ENCODE measurements around the gene PALS1.

PALS1 gene

DNA sequence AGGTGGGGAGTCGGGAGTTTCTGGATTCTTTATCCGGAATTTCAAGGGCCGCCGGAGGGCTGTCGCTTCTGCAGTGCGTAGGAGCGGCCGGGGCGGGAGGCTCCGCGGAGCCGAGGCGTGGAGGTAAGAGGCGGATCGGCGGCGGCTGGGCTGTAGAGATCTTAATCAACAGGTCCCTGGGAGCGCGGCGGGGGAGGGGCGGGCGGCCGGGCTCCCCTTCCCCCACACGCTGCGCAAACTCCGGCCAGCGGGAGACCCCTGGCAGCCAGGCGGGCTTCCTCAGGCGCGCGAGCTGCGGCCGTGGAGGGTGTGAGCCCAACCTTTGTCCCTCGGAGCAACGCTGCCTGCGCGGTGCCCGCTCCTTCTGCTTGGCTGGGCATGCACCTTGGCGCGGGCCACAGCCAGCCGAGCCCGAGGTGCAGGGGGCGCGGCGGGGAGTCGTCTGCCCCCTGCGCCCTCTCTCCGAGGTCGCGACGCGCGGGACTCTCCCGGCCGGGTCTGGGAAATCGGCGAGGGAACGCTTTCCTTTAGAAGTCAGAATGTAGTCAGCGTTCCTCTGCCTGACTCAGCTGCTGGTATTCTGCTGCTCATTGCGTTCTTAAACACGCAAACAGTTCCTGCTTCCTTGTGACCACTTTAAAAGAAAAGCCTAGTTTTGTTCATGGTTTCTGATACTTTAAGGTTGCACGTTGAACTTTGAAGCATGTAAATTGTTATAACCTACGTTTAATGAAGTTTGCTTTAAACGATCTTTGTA is at the start of gene PALS1:
Gene PALS1 (plus strand): TSS at position 25 of the 757 bp plus-strand sequence. CDS start 37,736 bp downstream, outside the sequence.
- TF ChIP-seq Cebpa-rat (IDR thresholded peaks at IDR 0.05): no peak
- no peaks in the 10 kb centered on the region for H3K27me3 ChIP-seq
- peak within 1 kb of the TSS; percentile 74 to 91 (median 86) for H3K27ac ChIP-seq
- H3K36me3 ChIP-seq: no peaks in the 10 kb centered on the region
- H3K9ac ChIP-seq: peak within 1 kb of the TSS; percentile 82 to 94 (median 88)
- peaks cover 0 to 24% (median 9%) of the 10 kb centered on the region in 11 experiments; a peak in 7 of 22 replicates for H4K20me1 ChIP-seq
- peak within 1 kb of the TSS; percentile 82 to 96 (median 89) for H3K4me2 ChIP-seq
- H3K4me1 ChIP-seq: peaks cover 9 to 20% (median 16%) of the 10 kb centered on the region in 10 experiments
- peak within 1 kb of the TSS; percentile 77 to 96 (median 86) for H3K4me3 ChIP-seq
- no peaks in the 10 kb centered on the region for H3K9me3 ChIP-seq (replicated peaks in 1 of 11)

DNA sequence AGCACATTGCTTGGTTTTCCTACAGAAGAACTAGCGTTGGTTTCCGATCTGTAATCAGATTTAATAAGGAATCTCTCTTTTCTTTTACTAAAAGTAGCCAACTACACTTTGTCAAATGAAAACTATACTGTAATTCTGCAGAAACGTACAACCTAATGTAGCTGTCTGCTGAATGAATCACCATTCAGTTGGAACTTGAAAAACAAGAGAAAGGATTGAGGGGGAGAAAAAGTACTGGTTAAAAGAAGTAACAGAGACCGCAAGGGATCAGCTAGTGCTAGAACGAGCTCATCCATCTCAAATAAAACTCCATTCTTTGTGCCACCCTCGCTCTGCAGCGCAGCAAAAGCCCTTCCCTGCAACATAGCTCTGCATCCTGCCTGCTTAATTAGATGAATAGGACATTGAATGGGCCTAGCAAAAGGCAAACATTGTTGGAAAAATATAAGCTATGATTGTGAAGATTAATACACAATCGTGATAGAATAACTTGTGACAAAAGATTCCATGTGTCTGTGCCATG is 49.4 kb upstream of the PALS1 start:
- Histone ChIP-seq H3K27ac (no peak overlapping the region), H3K4me1 (peaks cover 0 to 8% (median 0%) of the 10 kb centered on the region in 10 experiments; a peak in 5 of 20 replicates), H3K36me3 (no peaks in the 10 kb centered on the region), H3K9ac (no peak overlapping the region), H3K9me3 (replicated peaks in 1 of 11) (no peaks in the 10 kb centered on the region), H3K27me3 (no peaks in the 10 kb centered on the region), H3K4me2 (no peak overlapping the region), H4K20me1 (no peaks in the 10 kb centered on the region), H3K4me3 (no peak overlapping the region)
- no peak for TF ChIP-seq Cebpa-rat (IDR thresholded peaks at IDR 0.05)

DNA sequence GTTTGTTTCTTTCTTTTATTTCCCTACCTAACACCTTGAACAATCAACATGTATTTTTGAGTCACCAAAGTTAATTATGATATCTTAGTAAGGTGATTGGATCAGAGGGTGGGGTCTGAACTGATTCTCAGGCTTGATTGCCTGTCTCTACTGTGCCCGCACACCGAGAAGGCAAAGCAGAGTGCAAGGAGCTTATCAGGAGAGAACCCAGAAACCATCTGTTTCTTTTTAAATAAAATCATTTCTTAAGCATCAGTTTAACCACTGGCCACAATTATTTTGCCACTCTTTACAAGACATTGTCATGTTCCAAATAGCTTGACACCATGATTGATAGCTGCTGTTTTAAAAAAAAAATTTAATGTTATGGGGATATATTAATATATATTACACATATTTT is 48.9 kb upstream of the PALS1 start:
- H3K36me3 ChIP-seq: no peaks in the 10 kb centered on the region
- no peaks in the 10 kb centered on the region for H3K9me3 ChIP-seq (replicated peaks in 1 of 11)
- H3K4me1 ChIP-seq: peaks cover 0 to 8% (median 0%) of the 10 kb centered on the region in 10 experiments; a peak in 5 of 20 replicates
- no peaks in the 10 kb centered on the region for H4K20me1 ChIP-seq
- no peak overlapping the region for H3K9ac ChIP-seq
- no peak overlapping the region for H3K4me3 ChIP-seq
- no peak overlapping the region for H3K4me2 ChIP-seq
- H3K27me3 ChIP-seq: no peaks in the 10 kb centered on the region
- no peak overlapping the region for H3K27ac ChIP-seq
- no peak for TF ChIP-seq Cebpa-rat (IDR thresholded peaks at IDR 0.05)

DNA sequence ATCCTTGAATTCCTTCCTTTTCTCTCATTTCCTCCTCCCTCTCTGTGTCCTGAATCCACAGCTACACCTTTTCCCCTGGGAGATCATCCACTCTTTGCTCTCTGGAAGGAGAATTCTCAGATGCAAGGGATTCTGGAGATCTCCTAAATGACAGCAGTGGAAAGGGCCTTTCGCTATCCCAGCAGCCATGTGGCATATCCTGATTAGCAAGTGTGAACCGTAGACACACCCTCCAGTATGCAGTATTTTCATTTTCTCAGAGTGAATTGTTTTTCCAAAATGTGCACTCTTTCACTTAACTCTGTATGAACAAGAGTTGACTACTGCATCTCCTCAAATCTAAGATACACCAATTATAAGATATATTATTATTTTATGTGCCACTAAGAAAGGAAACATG is 46.0 kb upstream of the PALS1 start:
- H3K27ac ChIP-seq: no peak overlapping the region

DNA sequence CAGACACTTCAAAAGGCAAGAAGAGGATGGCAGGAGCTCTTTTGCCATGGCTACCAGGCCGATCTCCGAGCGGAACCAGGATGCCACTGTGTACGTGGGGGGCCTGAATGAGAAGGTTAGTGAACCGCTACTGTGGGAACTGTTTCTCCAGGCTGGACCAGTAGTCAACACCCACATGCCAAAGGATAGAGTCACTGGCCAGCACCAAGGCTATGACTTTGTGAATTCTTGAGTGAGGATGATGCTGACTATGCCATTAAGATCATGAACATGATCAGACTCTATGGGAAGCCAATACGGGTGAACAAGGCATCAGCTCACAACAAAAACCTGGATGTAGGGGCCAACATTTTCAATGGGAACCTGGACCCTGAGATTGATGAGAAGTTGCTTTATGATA is 42.2 kb upstream of the PALS1 start:
- Histone ChIP-seq H3K4me2 (no peak overlapping the region), H3K4me3 (no peak overlapping the region), H3K9me3 (replicated peaks in 1 of 11) (no peaks in the 10 kb centered on the region), H3K9ac (no peak overlapping the region), H3K4me1 (no peaks in the 10 kb centered on the region), H3K27me3 (no peaks in the 10 kb centered on the region), H3K27ac (no peak overlapping the region), H3K36me3 (no peaks in the 10 kb centered on the region), H4K20me1 (no peaks in the 10 kb centered on the region)
- TF ChIP-seq Cebpa-rat (IDR thresholded peaks at IDR 0.05): no peak

More for the DNA sequence above, 46.0 kb upstream of the PALS1 start:
- Histone ChIP-seq H3K4me3 (no peak overlapping the region), H3K9me3 (replicated peaks in 1 of 11) (no peaks in the 10 kb centered on the region), H3K9ac (no peak overlapping the region), H3K27me3 (no peaks in the 10 kb centered on the region), H3K4me1 (no peaks in the 10 kb centered on the region), H4K20me1 (no peaks in the 10 kb centered on the region), H3K36me3 (no peaks in the 10 kb centered on the region), H3K4me2 (no peak overlapping the region)
- no peak for TF ChIP-seq Cebpa-rat (IDR thresholded peaks at IDR 0.05)

DNA sequence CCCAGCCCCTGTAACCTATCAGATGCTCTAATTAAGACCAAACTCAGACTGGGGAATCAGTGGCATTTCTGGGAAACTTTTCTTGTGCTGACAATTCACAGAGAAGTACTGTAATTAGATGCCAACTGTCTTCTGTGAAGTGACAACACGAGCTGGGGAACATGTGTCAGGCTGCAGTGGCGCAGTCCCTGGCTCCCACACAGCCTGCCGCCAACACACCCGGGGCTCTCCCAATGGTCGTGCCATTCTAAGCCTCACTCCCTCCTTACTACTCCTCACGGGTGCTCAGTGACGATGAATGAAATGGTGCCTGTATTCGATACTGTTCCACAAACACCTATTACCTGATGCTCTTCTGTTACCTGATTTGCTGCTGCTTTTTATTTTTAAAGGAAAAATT is 33.4 kb upstream of the PALS1 start:
- no peaks in the 10 kb centered on the region for H3K27me3 ChIP-seq
- no peaks in the 10 kb centered on the region for H3K36me3 ChIP-seq
- no peak overlapping the region for H3K27ac ChIP-seq
- no peaks in the 10 kb centered on the region for H3K9me3 ChIP-seq (replicated peaks in 1 of 11)
- no peak overlapping the region for H3K4me2 ChIP-seq
- H3K4me3 ChIP-seq: no peak overlapping the region
- TF ChIP-seq Cebpa-rat (IDR thresholded peaks at IDR 0.05): no peak
- no peaks in the 10 kb centered on the region for H4K20me1 ChIP-seq
- H3K9ac ChIP-seq: no peak overlapping the region
- no peaks in the 10 kb centered on the region for H3K4me1 ChIP-seq

DNA sequence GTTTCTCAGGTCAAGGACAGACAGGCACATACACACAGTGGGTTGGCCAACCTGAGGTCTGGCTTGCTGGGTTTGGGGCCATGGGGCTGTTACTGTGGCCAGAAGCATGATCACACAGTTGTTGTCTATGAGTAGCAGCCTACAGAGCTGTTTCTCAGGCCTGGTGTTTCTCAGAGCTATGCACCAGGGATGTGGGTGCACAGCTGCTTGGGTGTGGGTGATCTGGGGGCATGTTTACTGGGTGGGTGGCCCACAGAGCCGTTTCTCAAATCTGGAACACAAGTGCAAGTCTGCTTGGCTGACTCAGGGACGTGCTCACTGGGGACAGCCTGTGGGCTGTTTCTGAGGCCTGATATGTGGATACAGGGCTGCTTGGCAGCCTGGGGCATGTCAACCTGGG is 23.1 kb upstream of the PALS1 start:
- H3K4me3 ChIP-seq: no peak overlapping the region
- H3K36me3 ChIP-seq: no peaks in the 10 kb centered on the region
- no peaks in the 10 kb centered on the region for H3K4me1 ChIP-seq
- no peaks in the 10 kb centered on the region for H3K27me3 ChIP-seq
- H3K4me2 ChIP-seq: no peak overlapping the region
- no peak overlapping the region for H3K27ac ChIP-seq
- H3K9ac ChIP-seq: no peak overlapping the region
- H4K20me1 ChIP-seq: no peaks in the 10 kb centered on the region
- H3K9me3 ChIP-seq (replicated peaks in 1 of 11): peaks cover 0 to 19% (median 8%) of the 10 kb centered on the region in 11 experiments; a peak in 12 of 22 replicates
- no peak for TF ChIP-seq Cebpa-rat (IDR thresholded peaks at IDR 0.05)

DNA sequence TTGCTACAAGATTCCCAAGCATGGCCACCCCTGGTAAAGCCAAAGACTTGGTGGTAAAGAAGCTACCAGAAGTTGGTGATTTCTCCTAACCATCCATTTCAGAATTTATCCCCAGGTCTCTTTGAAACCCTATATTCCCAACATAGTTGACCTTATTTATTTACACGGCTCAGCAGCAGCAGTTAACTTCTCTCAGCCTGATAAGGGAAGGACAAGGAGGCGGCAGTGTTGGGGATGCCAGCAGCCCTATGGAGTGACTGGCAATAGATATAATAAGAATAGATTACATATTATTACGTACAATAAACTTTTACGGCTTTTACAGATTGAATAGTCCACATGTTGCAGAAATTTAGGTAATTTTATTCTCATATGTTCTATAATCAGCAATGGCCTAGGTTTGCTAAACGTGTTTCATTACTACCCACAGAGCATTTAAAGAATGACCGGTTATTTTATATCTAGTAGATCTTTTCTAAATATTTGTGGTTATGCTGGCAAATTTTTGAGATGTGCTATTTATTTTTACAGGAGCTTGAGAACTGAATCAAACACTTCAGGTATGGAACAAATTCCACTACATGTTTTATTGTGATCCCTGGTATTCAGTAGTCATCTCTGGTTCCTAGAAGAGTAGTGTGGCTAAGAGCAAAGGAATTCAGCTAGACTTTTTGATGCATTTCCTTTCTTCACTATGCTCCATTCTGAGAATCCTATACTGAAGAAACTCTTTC is 19.8 kb upstream of the PALS1 start:
- Histone ChIP-seq H4K20me1 (no peaks in the 10 kb centered on the region), H3K4me1 (no peaks in the 10 kb centered on the region), H3K4me3 (no peak overlapping the region), H3K27ac (no peak overlapping the region), H3K9me3 (replicated peaks in 1 of 11) (peaks cover 0 to 19% (median 8%) of the 10 kb centered on the region in 11 experiments; a peak in 12 of 22 replicates), H3K4me2 (no peak overlapping the region), H3K9ac (no peak overlapping the region), H3K27me3 (no peaks in the 10 kb centered on the region), H3K36me3 (no peaks in the 10 kb centered on the region)
- no peak for TF ChIP-seq Cebpa-rat (IDR thresholded peaks at IDR 0.05)

DNA sequence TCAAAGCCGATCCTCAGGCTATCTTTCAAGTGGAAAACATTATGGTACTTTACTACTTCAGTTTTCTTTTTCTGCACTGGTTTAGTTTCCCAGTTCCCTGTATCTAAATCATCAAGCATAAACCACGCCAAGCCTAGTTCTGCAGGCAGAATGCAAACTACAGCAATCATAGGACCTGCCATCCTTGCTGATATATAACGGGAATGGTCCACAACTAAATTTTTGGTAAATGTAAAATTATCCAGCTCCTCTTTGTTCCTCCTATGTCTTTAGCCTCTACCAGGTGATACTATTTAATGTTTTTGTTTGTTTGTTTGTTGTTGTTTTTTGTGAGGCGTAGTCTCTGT is 19.3 kb upstream of the PALS1 start:
- no peak overlapping the region for H3K27ac ChIP-seq
- H3K4me2 ChIP-seq: no peak overlapping the region
- no peak for TF ChIP-seq Cebpa-rat (IDR thresholded peaks at IDR 0.05)
- H4K20me1 ChIP-seq: no peaks in the 10 kb centered on the region
- H3K4me1 ChIP-seq: no peaks in the 10 kb centered on the region
- H3K9ac ChIP-seq: no peak overlapping the region
- H3K9me3 ChIP-seq (replicated peaks in 1 of 11): peaks cover 0 to 16% (median 6%) of the 10 kb centered on the region in 11 experiments; a peak in 12 of 22 replicates
- no peaks in the 10 kb centered on the region for H3K27me3 ChIP-seq
- no peaks in the 10 kb centered on the region for H3K36me3 ChIP-seq
- no peak overlapping the region for H3K4me3 ChIP-seq

Data from BLaER1 treated with 17β-estradiol and CSF1 and Interleukin-3, amounts not matched to agents 10 nM and 100 nM (cell line).